Brain pericyte (primary cell): ENCODE results near the gene NDUFS7.

Source experiments
- DNase-seq: peaks from one replicate; pipeline ENCODE4 v3.0.0-alpha.2; 2012; ENCODE audit warnings: low read depth, low spot score

Gene NDUFS7

DNA sequence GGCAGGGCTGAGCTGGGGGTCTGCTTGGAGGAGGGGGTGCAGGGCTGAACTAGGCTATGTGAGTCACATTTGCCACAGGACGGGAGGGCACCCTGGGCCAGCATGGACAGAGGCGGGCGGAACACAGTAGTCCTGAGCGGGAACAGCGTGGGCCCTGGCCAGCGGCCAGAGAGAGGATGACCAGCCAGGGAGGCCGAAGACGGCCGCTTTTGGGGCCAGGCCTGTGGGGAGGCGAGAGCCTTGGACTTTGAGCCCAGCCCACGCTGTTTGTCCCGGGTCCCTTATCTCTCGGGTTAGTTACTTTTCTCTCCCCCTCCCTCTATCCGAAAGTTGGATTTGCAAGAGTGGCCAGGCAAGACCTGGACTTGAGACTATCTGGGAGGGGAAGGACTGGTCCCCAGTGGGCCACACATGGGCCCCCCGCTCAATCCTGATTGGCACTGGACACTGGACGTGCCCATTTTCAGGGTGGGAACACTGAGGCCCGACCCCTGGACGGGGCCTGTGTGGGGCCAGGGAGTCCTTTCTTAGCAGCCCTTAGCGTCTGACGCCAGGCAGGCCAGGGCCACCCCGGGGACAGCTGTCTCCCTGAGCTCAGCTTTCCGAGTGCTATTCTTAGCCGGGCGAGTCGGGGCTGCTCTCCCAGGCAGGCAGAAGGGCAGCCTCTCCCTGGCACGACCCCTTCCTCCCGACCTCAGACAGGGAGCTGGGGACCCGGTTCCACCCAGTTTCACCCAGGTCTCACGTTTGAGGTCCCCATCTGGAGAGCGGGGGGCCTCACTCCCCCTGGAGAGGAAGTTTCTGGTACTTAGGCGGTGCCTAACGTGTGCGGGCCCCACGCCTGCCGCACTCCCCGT is 16.8 kb downstream of the NDUFS7 start:
- no peak for DNase-seq

DNA sequence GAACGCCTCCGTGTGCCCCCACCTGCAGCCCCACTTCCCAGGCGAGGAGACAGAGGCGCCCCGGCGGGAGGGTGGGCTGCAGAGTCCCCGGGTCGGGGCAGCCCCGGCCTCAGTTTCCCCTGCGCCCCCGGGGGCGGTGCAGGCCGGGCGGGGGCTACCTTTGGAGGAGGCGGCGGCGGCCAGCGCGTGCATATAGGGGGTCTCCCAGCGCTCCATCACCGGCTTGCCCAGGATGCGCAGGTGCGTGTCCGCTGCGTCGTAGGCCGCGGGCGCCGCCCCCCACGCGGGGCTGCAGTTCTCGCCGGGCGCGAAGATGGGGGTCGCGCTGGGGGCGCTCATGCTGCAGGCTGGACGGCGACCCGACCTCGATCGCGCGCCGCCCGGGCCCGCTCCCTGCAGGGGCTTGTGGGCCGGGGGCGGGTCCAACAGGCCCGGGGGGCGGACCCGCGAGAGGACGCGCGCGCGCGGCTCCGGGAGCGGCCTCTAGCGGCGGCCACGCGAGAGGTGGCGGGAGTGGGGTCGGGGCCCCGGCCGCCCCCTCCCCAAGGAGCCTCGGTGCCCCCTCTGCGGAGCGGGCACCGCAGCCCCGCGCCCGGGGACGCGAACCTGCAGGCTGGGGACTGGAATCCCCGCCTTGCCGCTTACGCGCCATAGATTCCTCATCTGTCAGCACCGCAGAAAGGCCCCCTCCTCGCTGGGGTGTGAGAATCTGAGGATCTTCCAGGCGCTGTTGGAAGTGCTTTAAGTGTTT is 17.6 kb downstream of the NDUFS7 start, which contains the start of gene GAMT:
TSS of gene GAMT (minus strand) at position 405 of the 751 bp plus-strand sequence. CDS start at position 339, 66 bp downstream.
- no peak for DNase-seq

DNA sequence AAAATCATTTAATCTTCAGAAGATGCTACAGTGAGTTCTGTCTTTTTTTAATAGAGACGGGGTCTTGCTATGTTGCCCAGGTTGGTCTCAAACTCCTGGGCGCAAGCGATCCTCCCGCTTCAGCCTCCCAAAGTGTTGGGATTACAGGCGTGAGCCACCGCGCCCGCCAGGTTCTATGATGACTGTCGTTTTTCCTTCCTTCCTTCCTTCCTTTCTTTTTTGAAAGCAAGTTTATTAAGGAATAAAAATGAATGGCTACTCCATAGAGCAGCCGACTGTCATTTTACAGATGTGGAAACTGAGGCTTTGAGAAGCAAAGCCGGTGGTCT is 18.1 kb downstream of the NDUFS7 start:
- DNase-seq = no peak

DNA sequence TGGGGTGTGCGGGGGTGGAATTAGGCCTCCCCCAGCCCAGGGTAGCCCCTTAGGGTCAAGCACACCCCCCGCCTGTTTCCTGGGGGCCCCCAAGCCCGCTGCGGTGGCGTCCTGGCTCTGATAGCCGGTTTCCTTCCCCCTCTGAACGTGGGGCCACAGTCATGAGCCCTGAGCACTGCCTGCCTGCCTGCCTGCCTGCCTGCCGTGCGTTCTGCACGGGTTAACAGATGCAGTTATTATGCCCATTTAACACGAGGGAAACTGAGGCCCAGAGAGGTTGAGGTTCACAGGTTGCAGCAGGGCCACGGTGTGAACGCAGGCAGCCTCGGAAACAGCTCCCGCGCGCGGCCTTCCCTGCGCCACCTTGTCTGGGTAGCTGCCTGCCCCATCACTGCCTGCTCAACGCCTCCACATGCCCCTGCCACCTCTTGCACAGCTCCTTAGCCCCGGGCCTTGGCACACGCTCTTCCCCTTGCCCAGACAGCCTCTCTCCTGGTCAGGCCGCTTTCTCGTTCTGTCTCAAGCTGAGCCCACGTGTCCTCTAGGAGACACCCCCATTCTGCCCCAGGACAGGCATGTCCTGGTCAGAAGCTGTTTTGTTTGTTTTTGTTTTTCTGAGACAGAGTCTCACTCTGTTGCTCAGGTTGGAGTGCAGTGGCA is 18.8 kb downstream of the NDUFS7 start:
- no peak for DNase-seq

DNA sequence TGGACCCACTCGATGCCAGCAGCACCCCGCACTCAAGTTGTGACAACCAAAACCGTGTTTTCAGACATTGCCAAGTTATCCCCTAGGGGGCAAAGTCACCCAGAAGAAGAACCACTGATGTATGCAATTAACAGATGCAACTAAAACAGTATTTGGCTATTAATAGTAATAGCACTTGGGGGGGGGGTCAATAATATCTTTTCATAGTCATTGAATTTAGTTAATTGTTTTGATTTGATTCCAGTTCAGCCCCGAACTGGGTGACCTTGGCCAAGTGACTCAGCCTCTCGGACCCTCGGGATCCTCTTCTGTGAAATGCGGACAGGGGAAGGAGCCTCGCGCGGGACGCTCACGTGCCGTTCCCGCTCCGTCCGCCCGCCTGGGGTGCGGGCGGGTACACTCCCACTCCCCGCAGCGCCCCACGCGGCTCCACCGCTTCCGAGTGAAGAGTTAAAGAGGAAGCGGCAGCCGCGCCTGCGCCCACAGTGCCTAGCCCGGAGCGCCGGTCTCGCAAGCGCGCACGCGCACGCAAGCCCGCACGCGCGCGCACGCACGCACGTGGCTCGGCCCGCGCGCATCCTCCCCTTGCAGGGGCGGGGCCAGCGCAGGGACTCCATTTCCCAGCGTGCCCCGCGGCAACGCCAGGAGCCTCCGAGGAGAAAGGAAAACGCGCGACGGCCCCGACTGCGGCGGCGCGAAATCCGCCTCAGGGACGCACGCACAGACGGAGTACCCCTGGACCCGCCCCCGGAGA is 23.2 kb downstream of the NDUFS7 start:
- DNase-seq = peak; percentile 95

DNA sequence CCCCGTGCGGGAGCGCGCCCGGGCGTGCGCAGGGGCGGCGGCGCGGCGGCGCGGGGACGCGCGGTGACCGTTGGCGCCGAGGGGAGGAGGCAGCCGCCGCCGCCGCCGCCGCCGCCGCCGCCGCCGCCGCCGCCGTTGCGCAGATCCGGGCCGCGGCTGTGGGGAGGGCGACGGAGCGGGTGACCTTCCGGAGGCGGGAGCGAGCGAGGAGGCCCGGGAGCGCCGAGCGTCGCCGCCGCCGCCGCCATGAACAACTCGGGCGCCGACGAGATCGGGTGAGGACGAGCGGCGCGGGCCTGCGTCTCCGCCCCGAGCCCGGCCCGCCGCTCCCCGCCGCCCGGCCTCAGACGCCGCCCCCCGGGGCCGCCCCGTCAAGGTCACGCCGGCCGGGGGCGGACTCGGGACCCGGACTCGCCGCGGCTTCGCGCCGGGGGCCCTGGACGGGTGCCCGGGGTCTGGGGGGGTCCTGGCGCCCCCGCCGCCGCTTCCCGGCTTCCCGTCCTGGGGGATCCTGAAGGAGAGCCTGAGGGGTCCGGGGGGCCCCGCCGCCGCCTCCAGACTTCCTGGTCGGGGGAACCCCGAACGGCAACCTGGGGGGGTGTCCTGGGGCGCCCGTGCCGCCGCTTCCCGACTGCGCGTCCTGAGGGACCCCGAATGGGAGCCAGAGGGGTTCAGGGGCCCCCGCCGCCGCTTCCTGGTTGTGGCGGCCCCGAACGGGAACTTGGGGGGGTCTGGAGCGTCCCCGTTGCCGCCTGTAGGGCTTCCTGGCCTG is 24.0 kb downstream of the NDUFS7 start, which contains the start of gene DAZAP1:
TSS of gene DAZAP1 (plus strand) at position 59 of the 772 bp plus-strand sequence. CDS start at position 247, 188 bp downstream.
- DNase-seq = no peak

DNA sequence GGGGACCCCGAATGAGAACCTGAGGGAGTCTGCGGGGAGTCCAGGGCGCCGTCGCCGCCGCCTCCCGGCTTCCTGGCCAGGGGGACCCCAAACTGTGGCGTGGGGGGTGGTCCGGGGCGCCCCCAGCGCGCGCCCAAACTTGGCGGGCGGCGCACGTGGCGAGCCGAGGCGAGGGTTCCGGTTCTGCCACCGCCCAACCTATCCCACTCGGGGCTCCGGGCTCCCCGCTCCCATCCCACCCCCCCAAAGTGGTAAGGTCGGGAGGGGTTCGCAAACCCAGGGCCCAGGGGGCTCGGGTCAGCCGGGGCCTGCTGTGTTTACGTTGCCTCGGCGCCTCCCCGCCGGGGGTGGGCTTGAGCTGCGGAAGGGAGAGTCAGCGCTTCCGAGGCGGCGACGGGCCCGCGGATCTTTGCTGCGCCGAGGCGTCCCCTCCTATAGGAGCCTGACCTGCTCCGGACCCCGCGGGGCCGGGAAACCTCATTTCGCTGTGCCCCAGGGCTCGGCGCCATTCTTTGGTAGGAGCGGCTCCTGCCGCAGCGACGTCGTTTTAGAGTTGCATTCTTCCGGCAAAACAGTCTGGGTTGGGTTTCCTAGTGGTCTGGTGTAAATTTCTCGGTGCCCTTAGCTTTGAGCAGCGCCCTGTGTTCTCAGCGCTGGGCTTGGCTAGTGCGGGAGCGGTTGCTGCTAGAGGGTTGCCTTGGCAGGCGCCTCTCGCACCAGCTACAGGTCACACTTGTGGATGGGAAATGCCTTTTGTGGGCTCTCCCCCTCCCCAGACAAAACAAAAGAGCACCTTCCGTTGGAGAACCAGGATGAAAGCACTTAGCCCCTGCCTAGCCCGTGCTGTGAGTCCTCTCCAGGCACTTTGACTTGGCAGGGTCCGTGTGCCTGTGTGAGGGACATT is 24.8 kb downstream of the NDUFS7 start:
- no peak for DNase-seq

DNA sequence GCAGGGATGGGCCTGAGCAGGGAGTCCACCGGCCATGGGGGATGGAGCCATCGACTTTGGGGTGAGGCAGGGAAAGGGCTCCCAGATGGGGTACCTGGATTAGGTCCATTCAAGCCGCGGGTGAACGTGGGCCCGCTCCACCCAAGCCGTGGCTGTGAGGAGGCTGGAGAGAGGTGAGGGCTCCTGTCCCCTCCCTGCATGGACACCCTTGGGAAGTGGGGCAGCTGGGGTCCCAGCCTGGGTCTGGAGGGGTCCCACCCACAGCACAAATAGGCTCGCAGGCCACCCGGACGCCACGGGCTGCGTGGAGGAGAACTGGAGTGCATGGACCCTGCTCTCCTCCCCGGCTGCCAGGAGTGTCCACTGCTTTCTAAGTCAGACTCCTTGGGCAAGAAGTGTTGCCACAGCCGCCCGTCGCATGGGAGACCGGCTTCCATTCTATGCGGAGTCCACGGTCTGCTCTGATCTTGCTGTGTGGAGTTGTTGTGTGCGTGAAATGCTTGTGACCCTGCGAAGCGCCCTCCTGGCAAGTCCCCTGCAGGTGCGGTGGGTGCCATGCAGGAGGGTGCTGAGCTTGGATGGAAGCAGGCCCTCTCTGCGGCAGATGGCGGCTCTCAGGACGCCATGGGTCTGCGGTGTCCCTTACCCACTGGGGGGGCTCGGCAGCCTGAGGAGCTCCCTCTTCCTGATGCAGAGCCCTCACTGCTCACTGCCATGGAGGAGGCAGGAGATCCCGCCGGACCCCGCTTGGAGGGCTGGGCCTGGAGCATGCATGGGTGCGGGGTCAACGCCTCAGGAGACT is 25.7 kb downstream of the NDUFS7 start:
- no peak for DNase-seq

DNA sequence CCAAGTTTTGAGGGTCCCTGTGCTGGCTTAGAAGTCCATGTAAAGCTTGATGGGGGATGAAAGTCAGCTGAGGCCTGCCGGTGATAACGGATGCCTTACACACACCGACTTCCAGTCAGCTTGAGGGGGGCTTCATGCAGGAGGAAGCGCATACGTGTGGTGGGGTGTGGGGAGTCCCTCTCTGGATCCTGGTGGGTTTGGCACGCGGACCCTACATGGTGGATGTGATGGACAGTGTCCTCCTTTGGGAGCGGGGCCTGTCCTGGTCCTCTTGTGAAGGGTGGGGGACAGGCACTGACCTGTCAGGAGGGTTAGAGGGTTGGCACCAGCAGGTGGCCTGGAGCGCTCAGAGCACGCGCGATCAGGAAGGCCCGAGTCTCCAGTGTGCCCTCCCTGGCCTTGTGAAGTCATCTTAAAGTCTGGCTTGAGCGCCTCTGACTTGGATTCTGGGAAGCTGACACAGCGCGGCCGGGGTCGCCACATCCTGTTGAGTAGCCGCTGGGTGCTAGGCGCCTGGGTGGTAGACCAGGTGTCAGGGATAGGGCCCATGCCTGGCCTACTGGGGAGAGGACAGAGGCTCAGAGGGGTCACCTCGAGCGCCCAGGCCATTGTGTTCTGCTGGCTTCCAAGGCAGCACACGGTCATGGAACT is 26.6 kb downstream of the NDUFS7 start:
- no peak for DNase-seq

DNA sequence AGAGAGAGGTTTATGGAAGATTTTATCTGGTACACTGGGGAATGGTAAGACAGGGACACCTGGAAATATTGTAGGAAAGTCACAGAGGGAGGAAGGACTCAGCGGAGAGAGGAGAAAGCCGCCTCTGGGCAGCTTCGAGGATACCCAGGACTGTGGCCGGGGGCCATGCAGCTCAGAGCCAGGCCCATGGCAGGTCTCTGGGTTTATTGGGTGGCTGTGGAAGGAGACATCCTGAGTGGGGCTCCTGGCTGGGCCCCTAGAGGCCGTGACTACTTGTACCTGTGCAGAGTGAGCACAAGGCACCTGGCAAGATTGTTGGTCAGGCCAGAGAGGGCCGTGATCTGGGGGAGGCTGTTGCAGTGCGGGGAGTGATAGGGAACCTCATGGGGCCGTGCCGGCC is 27.1 kb downstream of the NDUFS7 start:
- DNase-seq = no peak

DNA sequence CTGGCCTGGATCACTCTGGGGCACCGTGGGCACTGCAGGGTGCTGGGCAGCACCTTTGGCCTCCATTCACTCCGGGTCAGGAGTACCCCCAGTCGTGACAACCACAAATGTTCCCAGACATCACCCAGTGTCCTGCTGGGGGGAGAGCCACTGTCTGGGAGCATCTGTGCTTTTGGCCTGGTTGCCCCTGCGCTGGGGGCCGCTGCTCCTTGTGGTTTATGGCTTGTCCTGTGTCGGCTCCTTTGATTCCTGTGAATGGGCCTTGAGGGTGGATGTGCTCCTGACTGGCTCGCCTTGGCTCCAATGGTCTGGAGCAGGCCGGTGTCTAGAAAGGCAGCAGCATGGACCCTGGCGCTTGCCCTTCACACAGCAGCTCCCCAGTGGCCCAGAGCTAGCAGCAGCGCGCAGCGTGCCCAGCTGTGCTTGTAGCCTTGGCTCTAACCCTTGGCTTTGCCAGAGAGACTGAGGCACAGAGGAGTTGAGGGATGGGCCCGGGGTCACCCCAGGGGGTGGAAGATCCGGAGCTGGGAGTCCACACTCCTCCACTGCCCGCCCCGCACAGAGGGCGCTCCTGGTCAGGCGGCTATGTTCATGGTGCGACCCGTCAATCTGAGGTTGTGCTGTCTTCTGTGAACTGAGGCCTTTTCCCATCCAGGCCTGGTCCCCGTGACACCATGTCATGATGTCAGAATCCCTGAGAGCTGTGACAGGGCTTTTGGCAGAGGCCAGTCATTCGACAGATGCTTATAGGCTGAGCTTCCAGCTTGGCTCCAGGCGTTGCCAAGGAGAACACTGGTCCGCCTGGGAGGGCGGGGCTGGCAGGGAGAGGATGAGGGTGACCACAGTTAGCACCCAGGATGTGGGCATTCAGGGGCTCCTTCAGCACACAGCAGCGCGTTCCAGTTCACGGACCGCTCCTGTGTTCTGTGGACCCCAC is 27.8 kb downstream of the NDUFS7 start:
- DNase-seq = no peak

DNA sequence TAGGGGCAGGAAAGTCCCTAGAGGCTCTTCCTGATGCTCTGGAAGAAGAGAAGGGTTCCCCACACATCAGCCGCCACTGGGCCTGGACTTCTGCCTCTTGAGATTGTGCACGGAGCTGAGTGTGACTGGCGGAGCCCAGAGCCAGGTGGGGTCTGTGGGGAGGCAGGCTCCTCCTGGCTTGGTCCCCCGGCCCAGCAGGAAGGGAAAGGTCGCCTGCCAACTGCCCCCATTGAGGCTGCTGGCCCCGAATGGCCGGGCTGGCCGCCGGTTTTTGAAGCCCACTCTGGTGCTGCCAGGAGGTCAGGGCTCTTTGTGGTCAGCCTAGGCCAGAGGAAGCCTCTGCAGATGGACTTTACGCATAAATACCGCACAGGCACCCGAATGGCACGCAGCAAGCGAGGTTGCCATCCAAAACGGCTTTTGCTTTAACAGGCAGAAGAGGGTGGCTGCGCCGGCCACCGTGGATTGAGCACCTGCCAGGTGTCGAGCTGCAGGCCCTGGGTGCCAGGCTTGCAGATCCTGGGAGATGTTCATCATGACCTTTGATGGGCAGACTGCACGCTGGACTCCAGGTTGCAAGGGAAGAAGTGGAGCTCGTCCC is 28.7 kb downstream of the NDUFS7 start:
- no peak for DNase-seq

DNA sequence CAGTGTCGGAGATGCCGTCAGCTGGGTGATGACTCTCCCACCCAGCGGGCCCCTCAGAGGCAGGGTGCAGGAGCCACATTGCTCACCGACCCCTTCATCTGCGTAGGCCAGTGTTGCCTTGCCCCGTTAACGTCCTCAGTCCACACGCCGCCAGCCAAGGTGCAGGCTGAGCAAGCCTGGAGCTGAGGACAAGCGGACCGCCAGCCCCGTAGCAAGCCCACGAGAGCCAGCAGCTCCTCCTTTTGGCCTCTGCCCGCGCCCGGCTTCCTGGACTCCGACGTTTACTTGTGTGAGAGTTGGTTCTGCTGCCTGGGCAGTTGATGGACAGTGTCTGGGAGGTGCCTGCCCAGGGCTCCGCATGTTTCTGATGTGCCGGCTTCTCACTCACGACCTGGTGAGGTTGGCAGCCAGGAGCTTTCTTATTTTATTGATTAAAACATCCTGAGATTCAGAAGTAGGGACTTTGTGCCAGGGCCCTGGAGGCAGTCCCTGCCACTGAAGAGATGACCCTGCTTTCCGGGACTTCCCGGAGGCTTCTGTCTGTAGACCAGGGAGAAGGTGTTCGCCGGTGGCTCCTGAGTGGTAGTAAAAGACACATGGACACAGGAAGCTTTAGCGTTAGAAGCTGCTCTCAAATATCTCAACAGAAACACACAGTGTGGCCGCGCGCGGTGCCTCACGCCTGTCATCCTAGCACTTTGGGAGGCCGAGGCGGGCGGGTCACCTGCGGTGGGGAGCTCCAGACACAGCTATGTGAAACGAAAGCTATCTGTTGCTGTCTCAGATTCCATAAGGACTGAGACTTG is 29.5 kb downstream of the NDUFS7 start:
- DNase-seq = no peak

DNA sequence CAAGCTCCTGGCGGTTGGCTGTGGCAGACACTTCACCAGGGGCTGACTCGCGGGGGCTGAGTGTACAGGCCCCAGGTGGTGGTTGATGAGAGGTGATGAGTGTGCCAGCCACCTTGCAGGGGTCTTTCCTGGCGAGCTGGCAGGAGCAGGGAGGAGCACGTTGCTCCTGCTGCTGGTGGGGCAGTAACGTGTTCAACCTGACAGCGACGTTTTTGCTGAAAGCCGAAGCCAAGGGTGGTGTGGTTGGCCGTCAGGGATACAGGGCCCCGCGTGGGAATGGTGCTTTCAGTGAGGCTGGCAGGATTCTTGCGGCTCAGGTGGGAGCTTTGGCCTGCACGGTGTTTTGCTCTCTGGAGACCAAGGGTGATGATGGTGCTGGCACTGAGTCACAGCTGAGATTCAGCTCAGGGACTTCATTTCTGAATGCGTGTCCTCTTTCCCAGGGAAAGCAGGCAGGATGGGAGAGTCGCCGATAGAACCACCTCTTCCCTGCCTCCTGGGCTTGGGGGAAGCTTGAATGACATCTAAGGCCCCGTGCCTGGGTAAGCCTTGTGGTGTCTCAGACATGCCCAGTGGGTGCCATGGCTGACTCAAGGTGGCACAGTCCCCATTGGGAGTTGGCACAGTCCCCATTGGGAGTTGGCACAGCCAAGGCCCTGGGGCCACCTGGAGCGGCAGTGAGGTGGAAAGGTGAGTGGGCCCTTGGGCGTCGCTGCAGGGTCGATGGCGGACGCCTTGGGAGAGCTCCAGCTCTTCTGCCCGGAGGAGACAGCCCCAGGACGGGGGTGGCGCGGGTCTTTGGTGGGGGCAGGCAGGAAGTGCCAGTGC is 32.5 kb downstream of the NDUFS7 start:
- DNase-seq = no peak

DNA sequence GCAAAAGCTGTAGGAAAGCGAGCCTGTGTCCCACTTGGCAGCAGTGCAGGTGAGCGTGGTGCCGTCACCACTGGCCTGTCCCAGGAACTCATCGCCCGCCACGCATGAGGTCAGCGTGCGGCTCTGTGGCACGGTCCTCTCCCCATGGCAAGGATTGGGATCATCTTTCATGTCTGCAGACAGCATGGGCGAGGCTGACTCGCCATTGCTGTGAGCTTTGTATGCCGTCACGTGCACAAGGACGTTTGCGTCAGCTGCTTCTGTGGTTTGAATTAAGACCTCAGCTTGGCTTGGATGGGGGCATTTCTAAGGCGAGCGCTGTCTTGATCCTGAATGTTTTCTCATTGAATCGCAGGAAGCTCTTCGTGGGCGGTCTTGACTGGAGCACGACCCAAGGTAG is 33.4 kb downstream of the NDUFS7 start:
- no peak for DNase-seq
